ENCODE data around the gene SPATC1L. TPM values are rescaled to one million over a fixed set of nuclear protein-coding genes. Genes with fewer than 3 reads are reported as not detected.

The SPATC1L gene
- total RNA-seq, 1 experiment from 2014 or later: 36.0 TPM

- Histone ChIP-seq H3K23ac (ENCODE audit: insufficient read length, low read depth, low read length) (no peak overlapping the region), H3K56ac (ENCODE audit: insufficient read length, low read depth, low read length) (no peak overlapping the region), H4K8ac (replicated peaks; ENCODE audit: insufficient read length, low read depth, low read length) (no peak overlapping the region), H3K14ac (ENCODE audit: insufficient read depth, low read length) (no peak overlapping the region), H3K79me1 (ENCODE audit: insufficient read depth, low read depth, low read length, poor library complexity, severe bottlenecking) (no peaks in the 10 kb centered on the region), H3K23me2 (ENCODE audit: insufficient read length, low read depth, low read length, poor library complexity, severe bottlenecking) (no peaks in the 10 kb centered on the region), H3K27ac (ENCODE audit: insufficient read length, low read depth, low read length) (no peak overlapping the region), H4K20me1 (ENCODE audit: control insufficient read depth, insufficient read depth, insufficient read length) (no peaks in the 10 kb centered on the region), H2AK5ac (ENCODE audit: insufficient read length, low read length) (no peak overlapping the region), H2BK120ac (ENCODE audit: low read depth, low read length, poor library complexity, severe bottlenecking) (no peak overlapping the region), H3K79me2 (ENCODE audit: insufficient read depth, low read length) (no peaks in the 10 kb centered on the region), H3K9ac (ENCODE audit: extremely low read depth, insufficient read length, low read length) (no peak overlapping the region), H2BK15ac (ENCODE audit: low read depth, low read length) (no peak overlapping the region), H2BK12ac (ENCODE audit: insufficient read length, low read depth, low read length) (no peak overlapping the region), H3K4ac (ENCODE audit: low read depth, low read length) (no peak overlapping the region), H3T11ph (ENCODE audit: low read length) (no peak overlapping the region), H4K5ac (ENCODE audit: insufficient read length, low read depth, low read length) (no peak overlapping the region), H4K91ac (ENCODE audit: insufficient read length, low read depth, low read length) (no peak overlapping the region), H3K9me3 (ENCODE audit: control insufficient read depth, low read depth, low read length) (no peaks in the 10 kb centered on the region), H3K4me2 (ENCODE audit: insufficient read depth, insufficient read length, low read length) (no peak overlapping the region), H3K18ac (ENCODE audit: insufficient read length, low read depth, low read length) (no peak overlapping the region), H3K27me3 (ENCODE audit: insufficient read depth, low read length) (no peaks in the 10 kb centered on the region), H2BK20ac (ENCODE audit: low read depth, low read length, poor library complexity, severe bottlenecking) (no peak overlapping the region), H3K4me1 (ENCODE audit: insufficient read depth, low read length) (no peaks in the 10 kb centered on the region), H2AFZ (ENCODE audit: low read length) (no peak overlapping the region), H2BK5ac (ENCODE audit: insufficient read length, low read length) (no peak overlapping the region)
- H3K4me1 Mint-ChIP-seq: peaks cover 13 to 24% of the 10 kb centered on the region in 2 experiments; a peak in 3 of 4 replicates
- peaks cover 16% of the 10 kb centered on the region for H3K27me3 Mint-ChIP-seq (ENCODE audit: low read depth)
- H3K27ac Mint-ChIP-seq: peak overlapping the region in 1 of 3 experiments; percentile 69; a peak in 1 of 7 replicates
- H3K4me3 Mint-ChIP-seq: no peak overlapping the region; a peak in 1 of 5 replicates
- peaks cover 5 to 6% of the 10 kb centered on the region in 2 experiments; a peak in 2 of 5 replicates for H3K9me3 Mint-ChIP-seq
- TF ChIP-seq, protein P1, sequence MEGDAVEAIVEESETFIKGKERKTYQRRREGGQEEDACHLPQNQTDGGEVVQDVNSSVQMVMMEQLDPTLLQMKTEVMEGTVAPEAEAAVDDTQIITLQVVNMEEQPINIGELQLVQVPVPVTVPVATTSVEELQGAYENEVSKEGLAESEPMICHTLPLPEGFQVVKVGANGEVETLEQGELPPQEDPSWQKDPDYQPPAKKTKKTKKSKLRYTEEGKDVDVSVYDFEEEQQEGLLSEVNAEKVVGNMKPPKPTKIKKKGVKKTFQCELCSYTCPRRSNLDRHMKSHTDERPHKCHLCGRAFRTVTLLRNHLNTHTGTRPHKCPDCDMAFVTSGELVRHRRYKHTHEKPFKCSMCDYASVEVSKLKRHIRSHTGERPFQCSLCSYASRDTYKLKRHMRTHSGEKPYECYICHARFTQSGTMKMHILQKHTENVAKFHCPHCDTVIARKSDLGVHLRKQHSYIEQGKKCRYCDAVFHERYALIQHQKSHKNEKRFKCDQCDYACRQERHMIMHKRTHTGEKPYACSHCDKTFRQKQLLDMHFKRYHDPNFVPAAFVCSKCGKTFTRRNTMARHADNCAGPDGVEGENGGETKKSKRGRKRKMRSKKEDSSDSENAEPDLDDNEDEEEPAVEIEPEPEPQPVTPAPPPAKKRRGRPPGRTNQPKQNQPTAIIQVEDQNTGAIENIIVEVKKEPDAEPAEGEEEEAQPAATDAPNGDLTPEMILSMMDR (conservative IDR thresholded peaks at IDR 0.05): no peak
- no CpG with 5 or more reads among the region's 60 CpGs for WGBS (ENCODE audit: extremely low coverage, insufficient read length, low lambda C conversion rate)
- DNase-seq: no peak
- H3K36me3 Mint-ChIP-seq (ENCODE audit: insufficient read depth in 1 of 3, low read depth in 3 of 3): peaks cover 7 to 10% (median 8%) of the 10 kb centered on the region in 3 experiments; a peak in 5 of 7 replicates
These were observed 38.2 kb downstream of the SPATC1L start for GRCh38 chr21:46145840-46146691.

Data from H9 (cell line).